Activated effector memory CD4-positive, alpha-beta T cell treated with anti-CD3 and anti-CD28 coated beads, Interleukin-2, amount 50 U/mL, for 16 hours (primary cell): ENCODE results near the gene KIF5A.
"Not testable (repeated sequence)": the region's sequence is repeated elsewhere in the genome, so short reads cannot be mapped to it uniquely, and the experiment has no call there.

Experiments
- DNase-seq: peaks from one replicate; pipeline ENCODE4 v3.0.0-alpha.2; 2020

KIF5A gene

DNA sequence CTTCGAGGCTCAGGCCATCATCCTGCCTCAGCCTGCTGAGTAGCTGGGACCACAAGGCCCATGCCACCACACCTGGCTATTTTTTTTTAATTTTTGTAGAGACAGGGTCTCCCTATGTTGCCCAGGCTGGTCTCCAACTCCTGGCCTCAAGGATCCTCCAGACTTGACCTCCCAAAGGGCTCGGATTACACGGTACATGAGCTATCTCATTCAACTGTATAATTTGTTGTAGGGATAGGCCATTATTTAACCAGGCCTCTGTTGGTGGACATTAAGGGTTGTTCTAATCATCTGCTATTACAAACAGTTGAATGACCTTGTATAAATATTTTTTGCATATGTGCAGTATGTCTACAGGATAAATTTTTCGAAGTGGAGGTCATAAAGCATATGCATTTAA, 9.0 kb downstream of the KIF5A start:
- no peak for DNase-seq

DNA sequence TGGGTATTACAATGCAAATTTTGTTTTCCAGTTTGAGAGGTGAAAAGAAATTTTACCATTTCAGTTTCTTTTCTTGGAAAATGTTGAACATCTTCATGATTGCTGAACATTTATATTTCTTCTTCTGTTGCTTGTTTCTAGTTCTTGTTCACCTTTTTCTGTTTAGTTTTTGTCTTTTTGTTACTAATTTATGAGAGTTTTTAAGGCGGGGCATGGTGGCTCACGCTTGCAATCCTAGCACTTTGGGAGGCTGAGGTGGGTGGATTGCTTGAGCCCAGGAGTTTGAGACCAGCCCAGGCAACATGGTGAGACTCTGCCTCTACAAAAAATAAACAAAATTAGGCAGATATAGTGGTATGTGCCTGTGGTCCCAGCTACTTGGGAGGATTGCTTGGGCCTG, 10.7 kb downstream of the KIF5A start:
- no peak for DNase-seq

DNA sequence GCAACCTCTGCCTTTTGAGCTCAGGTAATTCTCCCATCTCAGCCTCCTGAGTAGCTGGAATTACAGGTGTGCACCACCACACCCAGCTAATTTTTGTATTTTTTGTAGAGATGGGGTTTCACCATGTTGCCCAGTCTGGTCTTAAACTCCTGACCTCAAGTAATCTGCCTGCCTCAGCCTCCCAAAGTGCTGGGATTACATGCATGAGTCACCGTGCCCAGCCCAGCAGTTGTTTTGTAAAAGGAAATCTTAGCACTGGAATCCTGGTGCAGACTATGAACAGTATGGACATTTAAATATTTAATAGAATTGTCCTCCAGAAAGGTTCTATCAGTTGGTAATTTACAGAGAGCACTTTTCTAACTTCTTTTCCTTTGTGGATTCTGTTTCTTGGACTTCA, 11.3 kb downstream of the KIF5A start:
- DNase-seq, result not testable (repeated sequence)

DNA sequence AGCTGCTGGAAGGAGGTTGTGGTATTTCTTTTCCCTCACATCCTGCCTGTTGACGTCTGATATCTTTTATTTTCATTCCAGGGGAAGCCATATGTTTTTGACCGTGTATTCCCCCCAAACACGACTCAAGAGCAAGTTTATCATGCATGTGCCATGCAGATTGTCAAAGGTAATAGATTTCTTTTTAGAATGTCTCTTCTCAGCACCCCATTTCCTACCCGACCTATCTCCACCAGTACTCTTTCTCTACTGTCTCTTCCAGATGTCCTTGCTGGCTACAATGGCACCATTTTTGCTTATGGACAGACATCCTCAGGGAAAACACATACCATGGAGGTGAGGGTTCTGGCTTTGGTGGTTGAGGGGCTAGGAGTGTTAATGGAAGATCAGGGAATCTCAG, 13.5 kb downstream of the KIF5A start:
- no peak for DNase-seq

DNA sequence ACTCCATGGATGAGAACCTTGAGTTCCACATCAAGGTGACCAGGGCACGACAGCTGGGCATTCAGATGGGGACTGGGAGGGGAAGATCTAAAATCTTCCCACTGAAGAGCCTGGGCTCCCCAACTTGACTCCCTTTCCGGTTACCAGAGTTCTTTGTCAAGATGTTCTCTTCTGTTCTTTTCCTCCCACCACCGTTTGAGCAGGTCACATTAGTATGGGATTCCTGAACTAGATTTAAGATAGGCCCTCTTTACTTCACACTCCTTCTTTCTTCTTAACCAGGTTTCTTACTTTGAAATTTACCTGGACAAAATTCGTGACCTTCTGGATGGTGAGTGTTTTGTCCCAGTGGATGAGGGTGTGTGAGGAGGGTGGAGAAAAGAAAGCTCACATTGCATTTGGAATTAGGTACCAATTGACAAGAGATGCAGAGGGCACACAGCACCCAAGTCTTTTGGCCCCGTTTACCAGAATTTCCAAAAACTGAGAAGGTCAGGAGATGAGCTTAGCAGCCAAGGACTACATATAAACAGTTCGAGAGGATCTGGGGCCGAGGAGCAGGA, 14.4 kb downstream of the KIF5A start:
- no peak for DNase-seq

DNA sequence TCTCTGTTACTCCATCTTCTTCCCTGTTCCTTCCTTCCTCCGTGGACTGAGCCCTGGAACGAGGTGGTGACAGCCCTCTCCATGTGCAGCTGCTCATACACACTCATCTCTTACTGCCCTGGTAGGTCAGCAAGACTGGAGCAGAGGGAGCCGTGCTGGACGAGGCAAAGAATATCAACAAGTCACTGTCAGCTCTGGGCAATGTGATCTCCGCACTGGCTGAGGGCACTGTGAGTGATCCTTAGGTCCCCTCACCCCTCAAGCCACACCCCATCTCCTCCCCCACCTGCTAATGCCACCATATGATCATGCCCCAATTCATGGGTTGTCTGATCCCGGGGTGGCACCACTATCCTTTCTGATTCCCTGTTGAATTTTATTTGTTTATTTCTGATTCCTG, 19.0 kb downstream of the KIF5A start:
- DNase-seq, result peak; percentile 16

DNA sequence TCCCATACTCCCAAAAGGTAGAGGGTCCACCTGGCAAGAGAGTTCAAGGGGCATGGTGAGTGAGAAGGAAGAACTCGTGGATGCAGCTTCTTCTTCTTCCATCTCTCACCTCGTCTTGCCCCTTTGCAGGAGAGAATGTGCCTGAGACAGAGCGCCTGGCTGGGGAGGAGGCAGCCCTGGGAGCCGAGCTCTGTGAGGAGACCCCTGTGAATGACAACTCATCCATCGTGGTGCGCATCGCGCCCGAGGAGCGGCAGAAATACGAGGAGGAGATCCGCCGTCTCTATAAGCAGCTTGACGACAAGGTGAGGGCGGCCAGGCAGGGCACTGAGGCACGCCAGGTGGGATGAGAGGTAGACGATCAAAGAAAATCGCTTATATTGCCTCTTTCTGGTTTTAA, 20.0 kb downstream of the KIF5A start:
- peak; percentile 47 for DNase-seq

DNA sequence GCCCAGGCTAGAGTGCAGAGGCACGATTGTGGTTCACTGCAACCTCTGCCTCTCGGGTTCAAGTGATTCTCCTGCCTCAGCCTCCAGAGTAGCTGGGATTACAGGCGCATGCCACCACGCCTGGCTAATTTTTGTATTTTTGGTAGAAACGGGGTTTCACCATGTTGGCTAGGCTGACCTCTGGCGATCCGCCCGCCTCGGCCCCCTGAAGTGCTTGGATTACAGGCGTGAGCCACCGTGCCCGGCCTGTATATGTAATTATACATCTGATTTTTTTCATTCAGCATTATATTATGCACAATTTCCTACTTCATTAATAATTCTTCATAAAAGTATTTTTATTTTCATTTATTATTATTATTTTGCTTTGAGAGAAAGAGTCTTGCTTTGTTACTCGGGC, 20.6 kb downstream of the KIF5A start:
- DNase-seq, result peak; percentile 31

DNA sequence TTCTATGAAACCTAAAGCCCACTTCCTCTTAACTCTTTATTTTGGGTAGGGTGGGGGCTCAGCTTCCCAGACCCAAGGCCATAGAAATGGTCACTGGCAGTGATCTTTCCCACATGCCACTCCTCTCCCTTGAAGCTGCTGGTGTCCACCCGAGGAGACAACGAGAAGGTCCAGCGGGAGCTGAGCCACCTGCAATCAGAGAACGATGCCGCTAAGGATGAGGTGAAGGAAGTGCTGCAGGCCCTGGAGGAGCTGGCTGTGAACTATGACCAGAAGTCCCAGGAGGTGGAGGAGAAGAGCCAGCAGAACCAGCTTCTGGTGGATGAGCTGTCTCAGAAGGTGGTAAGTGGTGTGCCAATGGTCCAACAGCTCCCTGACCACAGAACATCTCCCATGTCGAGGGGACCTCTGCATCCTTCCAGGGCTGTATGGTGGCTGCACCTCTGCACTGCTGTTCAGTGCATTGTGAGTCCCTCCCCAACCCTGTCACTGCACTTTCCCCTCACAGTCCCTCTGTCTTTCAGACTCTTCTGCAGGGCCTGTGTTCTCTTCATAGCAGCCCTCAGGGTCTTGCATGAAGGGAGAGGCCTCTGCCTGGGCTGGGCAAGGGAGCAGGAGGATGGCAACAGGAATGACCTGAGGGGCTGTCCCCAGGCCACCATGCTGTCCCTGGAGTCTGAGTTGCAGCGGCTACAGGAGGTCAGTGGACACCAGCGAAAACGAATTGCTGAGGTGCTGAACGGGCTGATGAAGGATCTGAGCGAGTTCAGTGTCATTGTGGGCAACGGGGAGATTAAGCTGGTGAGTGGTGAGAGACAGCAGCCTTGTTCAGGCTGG, 22.3 kb downstream of the KIF5A start:
- DNase-seq, result peak; percentile 54

DNA sequence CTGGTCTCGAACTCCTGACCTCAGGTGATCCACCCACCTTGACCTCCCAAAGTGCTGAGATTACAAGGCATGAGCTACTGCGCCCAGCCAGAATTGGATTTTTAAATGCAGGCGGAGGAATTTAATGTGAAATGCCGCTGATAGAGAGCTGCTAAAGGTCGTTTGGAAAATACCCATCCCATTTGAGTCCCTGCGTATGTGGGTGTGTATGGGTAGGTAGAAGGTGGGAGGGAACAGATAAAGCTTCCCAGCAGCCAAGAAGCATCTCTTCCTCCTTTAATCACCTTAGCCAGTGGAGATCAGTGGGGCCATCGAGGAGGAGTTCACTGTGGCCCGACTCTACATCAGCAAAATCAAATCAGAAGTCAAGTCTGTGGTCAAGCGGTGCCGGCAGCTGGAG, 25.0 kb downstream of the KIF5A start:
- DNase-seq, result peak; percentile 33

DNA sequence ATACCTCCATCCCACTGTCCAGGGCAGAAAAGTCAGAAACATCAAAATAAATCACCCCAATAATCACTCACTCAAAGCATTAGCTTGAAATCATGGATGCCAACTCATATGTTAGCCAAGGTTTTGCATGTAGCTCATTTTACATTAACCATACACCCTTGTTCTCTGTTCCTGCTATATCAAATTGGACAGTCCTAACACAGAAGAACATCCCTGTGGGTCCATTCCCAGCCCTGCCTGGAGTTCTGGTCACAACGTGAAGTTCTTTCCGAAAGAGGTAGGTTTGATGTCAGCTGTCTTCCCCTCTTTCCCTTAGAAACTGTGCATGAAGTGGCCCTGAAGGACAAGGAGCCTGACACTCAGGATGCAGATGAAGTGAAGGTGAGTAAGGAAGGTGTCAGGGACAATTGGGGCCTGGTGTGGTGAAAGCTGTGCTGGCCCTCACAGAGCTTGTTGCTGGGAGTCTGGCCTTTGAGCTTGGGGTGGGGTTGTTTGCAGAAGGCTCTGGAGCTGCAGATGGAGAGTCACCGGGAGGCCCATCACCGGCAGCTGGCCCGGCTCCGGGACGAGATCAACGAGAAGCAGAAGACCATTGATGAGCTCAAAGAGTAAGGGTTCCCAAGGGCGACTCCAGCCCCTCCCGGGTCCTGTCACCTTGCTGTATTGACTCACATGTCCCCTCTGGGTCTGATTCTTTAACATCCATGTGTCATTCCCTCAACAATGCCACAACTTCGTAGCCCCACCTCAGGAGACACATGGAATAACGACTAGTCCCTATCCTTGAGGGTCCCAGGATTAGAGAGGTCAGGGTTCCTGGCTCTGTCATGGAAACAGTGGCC, 26.1 kb downstream of the KIF5A start:
- DNase-seq, result peak; percentile 50

DNA sequence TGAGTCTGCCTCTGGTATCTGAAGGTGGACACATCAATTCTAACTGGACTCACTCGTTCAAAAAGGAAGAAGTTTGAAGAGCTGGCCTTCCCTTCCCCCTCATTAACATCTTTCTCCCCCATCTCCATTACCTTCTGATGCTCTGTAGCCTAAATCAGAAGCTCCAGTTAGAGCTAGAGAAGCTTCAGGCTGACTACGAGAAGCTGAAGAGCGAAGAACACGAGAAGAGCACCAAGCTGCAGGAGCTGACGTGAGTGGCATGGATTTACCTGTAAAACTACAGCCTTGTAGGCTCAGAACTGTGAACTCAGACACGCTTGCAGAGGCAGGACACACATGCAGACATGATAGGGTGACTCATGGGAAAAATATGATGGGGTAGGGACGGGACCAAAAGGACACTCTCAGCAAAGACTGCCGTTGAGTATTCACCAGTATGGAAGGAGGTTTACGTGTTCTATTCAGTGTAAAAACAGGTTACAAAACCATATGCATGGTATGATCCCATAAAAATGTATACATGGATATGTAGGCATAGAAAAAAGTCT, 26.8 kb downstream of the KIF5A start:
- peak; percentile 19 for DNase-seq

DNA sequence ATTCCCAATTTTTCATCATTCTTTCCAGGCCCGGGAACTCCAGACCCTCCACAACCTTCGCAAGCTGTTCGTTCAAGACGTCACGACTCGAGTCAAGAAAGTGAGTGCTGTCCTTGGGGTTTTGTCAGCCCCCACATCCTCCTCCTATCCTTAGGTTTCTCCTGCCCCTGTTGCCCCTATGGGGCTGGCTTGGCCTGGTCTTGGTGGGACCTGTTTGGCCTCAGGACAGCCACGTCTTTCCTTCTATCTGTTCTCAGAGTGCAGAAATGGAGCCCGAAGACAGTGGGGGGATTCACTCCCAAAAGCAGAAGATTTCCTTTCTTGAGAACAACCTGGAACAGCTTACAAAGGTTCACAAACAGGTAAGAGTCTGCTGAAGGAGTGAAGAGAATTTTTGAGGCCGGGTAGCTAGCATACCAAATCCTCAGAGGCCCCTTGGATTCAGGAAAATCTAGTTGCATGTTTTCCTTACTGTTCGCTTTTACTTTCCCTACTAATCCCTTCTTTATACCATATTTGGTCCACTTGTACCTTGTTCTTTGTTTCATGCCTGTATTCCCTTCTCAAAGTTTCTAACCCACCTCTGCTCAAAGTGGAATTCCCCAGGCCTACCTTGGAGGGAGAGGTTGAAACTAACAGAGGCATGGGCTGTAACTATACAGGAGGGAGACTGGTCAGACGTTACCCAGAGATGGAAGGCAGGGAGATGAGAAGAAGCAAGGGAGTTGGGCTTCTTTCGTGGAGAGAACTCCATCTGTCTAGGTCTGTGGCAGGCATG, 28.3 kb downstream of the KIF5A start:
- DNase-seq, result no peak

DNA sequence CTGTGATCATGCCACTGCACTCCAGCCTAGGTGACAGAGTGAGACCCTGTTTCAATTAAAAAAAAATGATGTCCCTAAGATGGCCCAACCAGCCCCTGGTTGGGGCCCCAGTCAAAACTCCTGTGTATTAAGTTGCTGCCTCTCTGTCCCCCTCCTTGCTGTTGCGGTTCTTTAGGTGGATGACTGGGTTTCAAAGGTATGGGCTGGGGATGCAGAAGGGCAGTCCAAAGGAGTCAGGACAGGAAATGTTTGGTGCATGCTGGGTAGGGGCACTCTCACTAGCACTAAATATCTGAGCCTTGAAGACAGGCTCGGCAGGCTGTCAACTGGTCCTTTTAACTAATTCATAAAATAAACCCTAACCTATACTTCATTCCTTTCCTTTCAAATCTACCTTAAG, 29.2 kb downstream of the KIF5A start:
- DNase-seq, result no peak

DNA sequence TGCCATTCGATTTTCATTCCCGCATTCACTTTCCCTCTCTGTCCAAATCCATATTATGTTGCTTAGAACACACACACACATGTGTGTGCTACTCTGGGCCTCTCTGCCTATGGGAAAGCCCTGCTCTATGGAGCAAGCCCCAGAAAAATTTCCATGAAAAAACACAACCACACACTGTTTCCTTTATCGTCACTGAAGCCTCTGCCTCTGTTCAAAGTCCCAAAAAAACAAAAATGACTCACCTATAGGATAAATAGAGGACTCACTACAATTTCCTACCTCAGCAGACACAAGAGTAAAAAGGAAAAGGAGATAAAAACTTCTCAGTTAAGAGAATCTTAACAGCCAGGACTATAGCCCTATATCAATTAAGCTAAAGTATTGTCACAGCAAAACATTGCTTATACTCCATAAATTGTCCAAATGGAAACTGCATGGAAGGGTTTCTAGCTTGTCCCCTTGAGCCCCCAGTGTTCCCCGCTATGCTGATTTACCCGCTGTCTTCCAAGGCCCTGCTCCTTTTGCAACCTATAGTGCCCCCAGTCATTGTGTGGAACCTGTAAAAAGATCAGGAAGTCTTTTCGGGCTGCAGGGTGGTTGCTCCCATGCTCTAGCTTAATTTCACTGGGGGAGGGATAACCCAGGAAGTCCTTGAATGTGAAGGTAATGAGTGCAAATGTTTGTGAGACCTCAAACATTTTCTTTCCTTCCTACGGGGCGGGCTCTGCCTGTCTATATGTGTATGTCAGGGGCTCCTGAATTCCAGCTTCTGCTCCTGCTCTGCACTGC, 30.0 kb downstream of the KIF5A start:
- no peak for DNase-seq

DNA sequence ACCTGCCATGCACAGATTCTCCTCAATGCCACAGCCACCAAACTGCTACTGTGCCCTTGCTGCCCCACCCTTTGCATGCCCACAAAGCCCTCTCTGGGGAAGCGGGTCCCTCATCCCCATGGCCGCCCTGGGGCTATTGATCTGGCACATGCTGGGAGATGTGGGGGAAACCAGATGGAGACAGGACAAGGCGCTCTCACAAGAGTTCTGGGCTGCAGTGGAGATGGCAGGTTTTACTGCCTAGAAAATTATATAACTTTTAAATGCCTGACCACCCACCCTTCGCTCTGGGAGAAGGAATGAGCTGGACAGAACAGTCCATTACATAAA, 30.6 kb downstream of the KIF5A start:
- peak; percentile 31 for DNase-seq

DNA sequence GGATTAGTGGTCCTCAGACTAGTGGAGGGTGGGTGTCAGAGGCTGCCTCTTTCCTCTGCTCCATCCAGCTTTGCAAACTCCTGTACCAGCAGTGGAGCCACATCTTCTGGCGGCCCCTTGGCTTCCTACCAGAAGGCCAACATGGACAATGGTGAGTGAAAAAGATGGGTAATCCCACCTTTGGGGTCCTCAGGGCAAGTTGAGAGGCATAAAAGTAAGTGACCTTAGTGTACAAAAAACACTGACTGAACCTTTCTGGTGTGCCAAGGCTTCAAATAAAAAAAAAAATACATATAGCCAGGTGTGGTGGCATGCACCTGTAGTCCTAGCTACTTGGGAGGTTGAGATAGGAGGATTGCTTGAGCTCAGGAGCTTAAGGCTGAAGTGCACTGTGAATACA, 32.0 kb downstream of the KIF5A start:
- DNase-seq, result no peak

DNA sequence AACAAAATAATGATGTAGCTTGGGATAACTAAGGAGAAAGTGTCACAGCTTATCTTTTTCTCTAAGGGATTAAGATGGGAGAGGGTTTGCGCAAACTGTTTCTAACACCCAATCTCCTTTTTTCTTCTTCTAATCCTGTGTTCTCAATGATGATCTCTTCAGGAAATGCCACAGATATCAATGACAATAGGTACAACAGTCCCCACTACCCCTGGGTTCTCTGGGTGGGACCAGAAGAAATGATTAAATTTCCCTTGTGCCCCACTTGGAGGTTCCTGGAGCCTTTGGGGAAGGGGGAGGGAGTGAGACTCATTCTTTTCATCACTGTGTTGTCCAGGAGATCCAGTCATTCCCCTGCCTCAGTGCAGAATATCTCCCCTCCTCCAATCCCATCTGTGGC, 32.6 kb downstream of the KIF5A start:
- peak; percentile 6 for DNase-seq

DNA sequence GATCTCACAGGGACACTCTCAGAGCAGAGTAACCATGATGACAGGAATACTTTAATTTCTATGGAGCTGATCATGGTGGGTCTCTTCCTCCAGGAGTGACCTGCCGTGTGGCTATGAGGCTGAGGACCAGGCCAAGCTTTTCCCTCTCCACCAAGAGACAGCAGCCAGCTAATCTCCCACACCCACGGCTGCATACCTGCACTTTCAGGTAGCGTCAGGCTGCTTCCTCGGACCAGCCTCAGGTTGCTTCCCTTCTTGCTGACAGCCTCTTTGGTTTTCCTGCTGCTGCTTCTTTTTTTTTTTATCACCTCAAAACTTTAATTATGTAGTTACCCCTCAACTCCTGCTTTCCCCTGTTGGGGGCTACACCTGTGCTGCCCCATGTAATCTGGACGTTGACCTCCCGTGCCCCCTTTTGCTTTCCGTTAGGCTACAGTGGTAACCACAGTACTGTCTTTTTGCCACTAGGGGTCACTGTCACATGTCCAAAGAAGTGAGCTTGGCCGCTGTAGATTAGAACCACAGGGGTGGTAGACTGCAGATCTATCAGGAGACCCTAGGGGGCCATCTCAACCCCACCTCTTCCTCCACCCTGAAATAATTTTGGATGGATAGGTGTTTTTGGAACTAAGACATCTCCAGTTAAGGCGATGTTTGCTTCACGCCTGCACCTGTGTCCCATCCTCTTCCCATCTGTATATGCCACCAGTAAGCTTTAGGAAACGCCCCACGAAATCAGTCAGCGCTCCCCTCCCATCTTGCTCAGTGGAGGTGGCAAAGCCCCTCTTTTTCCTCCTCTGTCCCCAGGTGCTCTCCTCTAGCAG, 33.4 kb downstream of the KIF5A start:
- peak; percentile 81 for DNase-seq

DNA sequence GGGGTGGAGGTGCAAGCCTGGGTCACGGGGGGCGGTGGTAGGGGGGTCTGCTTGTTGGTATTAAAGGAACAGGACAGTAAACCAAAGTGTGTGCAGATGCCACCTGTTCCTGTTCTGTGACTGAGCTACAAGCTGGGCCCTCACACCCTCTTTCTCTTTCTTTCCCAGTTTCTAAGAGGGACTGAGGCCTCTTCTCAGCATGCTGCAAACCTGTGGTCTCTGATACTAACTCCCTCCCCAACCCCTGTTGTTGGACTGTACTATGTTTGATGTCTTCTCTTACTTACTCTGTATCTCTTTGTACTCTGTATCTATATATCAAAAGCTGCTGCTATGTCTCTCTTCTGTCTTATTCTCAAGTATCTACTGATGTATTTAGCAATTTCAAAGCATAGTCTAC, 34.2 kb downstream of the KIF5A start:
- DNase-seq, result peak; percentile 56

DNA sequence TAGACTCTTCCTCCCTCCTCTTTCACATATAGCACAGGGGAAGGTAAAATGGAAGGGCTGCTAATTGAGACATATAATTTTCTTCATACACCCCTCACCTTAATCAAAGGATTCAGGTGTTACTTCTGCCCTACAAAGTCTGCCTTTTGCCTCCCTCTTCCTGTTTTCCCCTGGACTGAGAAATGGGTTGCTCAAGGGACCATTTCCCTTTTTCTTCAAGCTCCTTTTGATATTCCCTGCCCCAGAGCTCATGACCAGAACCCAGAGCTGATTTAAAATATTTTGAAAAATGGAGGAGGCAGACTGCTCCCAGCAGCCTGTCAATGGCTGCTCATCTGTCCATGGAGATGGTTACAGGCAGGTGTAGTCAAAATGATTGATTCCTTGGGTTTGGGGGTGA, 34.8 kb downstream of the KIF5A start:
- no peak for DNase-seq
